Heart left ventricle (tissue), 16 donors: ENCODE measurements around the gene MNAT1. TPM values are rescaled to one million over a fixed set of nuclear protein-coding genes. Genes with fewer than 3 reads are reported as not detected.

Experiments
- ATAC-seq, 4 donors: fragments of 200-7000 bp; cut with Tn5 transposase; one replicate each; pipeline ENCODE4 v1.9.1; 2020 to 2022; ENCODE audit warnings: moderate library complexity in 4 of 4, mild to moderate bottlenecking in 3 of 4, moderate number of reproducible peaks in 1 of 4
- DNase-seq, 5 donors: peaks; one replicate each; pipeline ENCODE4 v3.0.0-alpha.2; 2020
- H3K27ac ChIP-seq, 12 donors: fragments of 200-600 bp; sonication (generic) in 4 of 12; one replicate each; pipeline versions ENCODE4 v1.5.0 to v1.8.0; 2016 to 2022; ENCODE audit warnings: mild to moderate bottlenecking in 2 of 12
- H3K27me3 ChIP-seq, 9 donors: fragments of 200-600 bp; sonication (generic) in 2 of 9; one replicate each; pipeline versions ENCODE4 v1.5.1 to v1.8.0; 2016 to 2022; ENCODE audit warnings: mild to moderate bottlenecking in 3 of 9
- H3K36me3 ChIP-seq, 9 donors: fragments of 200-600 bp; sonication (generic) in 2 of 9; one replicate each; pipeline versions ENCODE4 v1.5.0 to v1.8.0; 2018 to 2022; ENCODE audit warnings: mild to moderate bottlenecking in 2 of 9
- H3K4me1 ChIP-seq, 12 donors: fragments of 200-600 bp; sonication (generic) in 4 of 12; one replicate each; pipeline versions ENCODE4 v1.5.0 to v1.8.0; 2016 to 2022; ENCODE audit warnings: mild to moderate bottlenecking in 3 of 12
- H3K4me3 ChIP-seq, 12 donors: fragments of 200-600 bp; sonication (generic) in 4 of 12; one replicate each; pipeline versions ENCODE4 v1.5.0 to v1.8.0; 2017 to 2022; ENCODE audit warnings: mild to moderate bottlenecking in 9 of 12, moderate library complexity in 4 of 12
- H3K9me3 ChIP-seq, 12 donors: fragments of 200-600 bp; sonication (generic) in 4 of 12; one replicate each; pipeline versions ENCODE4 v1.5.0 to v1.8.0; 2016 to 2022; ENCODE audit warnings: mild to moderate bottlenecking in 1 of 12
- POLR2A ChIP-seq, 2 donors: fragments of 450-650 bp; IDR thresholded peaks; one replicate each; pipeline ENCODE4 v1.6.1; 2017; ENCODE audit warnings: antibody characterized with exemption in 2 of 2, mild to moderate bottlenecking in 2 of 2, moderate library complexity in 2 of 2
- WGBS, 4 donors: extraction: QIAGEN DNeasy Blood & Tissue Kit in 2 of 4; methylation state at CpG; one replicate each; pipeline versions ENCODE4 v1.1.5 to v1.1.7; 2013 to 2018; 5-methylcytosine and 5-hydroxymethylcytosine counted together
- intact Hi-C, 10 donors: fragments of 100-400 bp; cut with DNase I; formaldehyde crosslinking; loops; one replicate each; pipeline versions ENCODE4 v1.11.1 to v1.14.2; 2022
- polyA plus RNA-seq, 2 donors: library from polyadenylated mRNA; stranded (reverse); fragments of 200-250 nt; gene quantifications; one replicate each; pipeline ENCODE4 v1.2.3, GENCODE V29; 2013
- total RNA-seq, 9 donors: library from RNA; depleted of rRNA in 2 of 9; stranded (reverse); fragments of >200 nt in 2 of 9; fragmentation: NEBNext Ultra II Directional in 3 of 9; extraction: Animal tissue kit (Norgen Biotek cat#: 25700) in 3 of 9; gene quantifications; one replicate each; pipeline versions ENCODE4 v1.1.0 to v1.2.4, GENCODE V29; 2016 to 2023
- TF ChIP-seq, protein P1 (sequence below), 12 donors: fragments of 200-600 bp; sonication (generic) in 4 of 12; IDR thresholded peaks; one replicate each; pipeline versions ENCODE4 v1.5.0 to v1.8.0; 2018 to 2022; ENCODE audit warnings: antibody characterized with exemption in 12 of 12, mild to moderate bottlenecking in 5 of 12
- donor health status: ischemic (EF 13 %, LVEDD 7.1; RV severe dilation, severe dysfunction).
- donor health status: healthy with polysubstance abuse.
- donor health status: DM: no; HTN: yes; CAD: no.
- donor health status: DM: no; HTN: no; CAD: no.
- donor health status: ischemic (EF 25% LVEDD 6.9; RV normal size, moderate dysfunction).
- donor health status: ischemic (EF 25% LVEDD 5.7; RV mildly dilated, moderate dysfunction).
- donor health status: healthy.
- donor health status: DM: yes; HTN: yes; CAD: no.
- donor health status: ischemic (EF 35%, LVEDD 5.7; RV mildly dilated, moderate dysfunction).
- donor health status: nonischemic (EF 11% LVEDD 7.7; RV severe dilation, severe dysfunction).
- donor health status: DM: yes; HTN: yes; CAD: no.
- donor health status: PGD.
- donor health status: ischemic (EF 29% LVEDD 5.4; RV normal size, mild dysfunction).
- donor health status: nonischemic (EF 23%, LVEDD 6.1; RV moderate dilation, normal function).

MNAT1 gene
- total and polyA plus RNA-seq, 11 donors = 18.9 to 32.6 (median 27.0) TPM

DNA sequence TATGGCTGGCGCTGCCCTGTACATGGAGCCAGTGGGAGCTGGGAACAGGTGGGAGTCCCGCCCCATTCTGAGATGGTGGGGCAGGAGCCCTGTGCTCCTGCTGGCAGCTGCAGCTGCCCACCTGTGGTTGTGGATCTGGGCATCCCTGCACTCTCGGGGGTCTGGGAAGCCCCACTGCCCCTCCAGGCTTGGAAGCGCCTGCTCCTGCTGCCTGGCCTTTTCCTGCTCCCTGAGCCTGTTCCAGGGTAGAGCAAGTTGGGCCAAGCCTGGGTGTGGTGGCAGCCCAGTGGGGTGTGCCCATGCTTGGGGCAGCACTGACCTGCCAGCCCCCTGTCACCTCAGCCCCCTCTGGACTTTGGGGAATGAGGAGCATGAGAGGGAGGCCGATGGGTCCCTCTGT, 104.0 kb downstream of the MNAT1 start:
- no peaks in the 10 kb centered on the region for H3K27me3 ChIP-seq
- 94 to 100% (median 98%) methylated on average over 3 to 5 of the region's 5 CpGs for WGBS, 4 donors
- H3K4me1 ChIP-seq = no peaks in the 10 kb centered on the region
- no peak overlapping the region for H3K4me3 ChIP-seq
- ATAC-seq = no peak
- no peak for DNase-seq
- H3K9me3 ChIP-seq = peaks cover 0 to 12% (median 0%) of the 10 kb centered on the region in 12 donors
- peaks cover 0 to 25% (median 13%) of the 10 kb centered on the region in 9 donors for H3K36me3 ChIP-seq
- intact Hi-C loops = no loop called here
- H3K27ac ChIP-seq = no peak overlapping the region
- TF ChIP-seq POLR2A (IDR thresholded peaks at IDR 0.05) = no peak
- TF ChIP-seq, protein P1, sequence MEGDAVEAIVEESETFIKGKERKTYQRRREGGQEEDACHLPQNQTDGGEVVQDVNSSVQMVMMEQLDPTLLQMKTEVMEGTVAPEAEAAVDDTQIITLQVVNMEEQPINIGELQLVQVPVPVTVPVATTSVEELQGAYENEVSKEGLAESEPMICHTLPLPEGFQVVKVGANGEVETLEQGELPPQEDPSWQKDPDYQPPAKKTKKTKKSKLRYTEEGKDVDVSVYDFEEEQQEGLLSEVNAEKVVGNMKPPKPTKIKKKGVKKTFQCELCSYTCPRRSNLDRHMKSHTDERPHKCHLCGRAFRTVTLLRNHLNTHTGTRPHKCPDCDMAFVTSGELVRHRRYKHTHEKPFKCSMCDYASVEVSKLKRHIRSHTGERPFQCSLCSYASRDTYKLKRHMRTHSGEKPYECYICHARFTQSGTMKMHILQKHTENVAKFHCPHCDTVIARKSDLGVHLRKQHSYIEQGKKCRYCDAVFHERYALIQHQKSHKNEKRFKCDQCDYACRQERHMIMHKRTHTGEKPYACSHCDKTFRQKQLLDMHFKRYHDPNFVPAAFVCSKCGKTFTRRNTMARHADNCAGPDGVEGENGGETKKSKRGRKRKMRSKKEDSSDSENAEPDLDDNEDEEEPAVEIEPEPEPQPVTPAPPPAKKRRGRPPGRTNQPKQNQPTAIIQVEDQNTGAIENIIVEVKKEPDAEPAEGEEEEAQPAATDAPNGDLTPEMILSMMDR (IDR thresholded peaks at IDR 0.05) = no peak

DNA sequence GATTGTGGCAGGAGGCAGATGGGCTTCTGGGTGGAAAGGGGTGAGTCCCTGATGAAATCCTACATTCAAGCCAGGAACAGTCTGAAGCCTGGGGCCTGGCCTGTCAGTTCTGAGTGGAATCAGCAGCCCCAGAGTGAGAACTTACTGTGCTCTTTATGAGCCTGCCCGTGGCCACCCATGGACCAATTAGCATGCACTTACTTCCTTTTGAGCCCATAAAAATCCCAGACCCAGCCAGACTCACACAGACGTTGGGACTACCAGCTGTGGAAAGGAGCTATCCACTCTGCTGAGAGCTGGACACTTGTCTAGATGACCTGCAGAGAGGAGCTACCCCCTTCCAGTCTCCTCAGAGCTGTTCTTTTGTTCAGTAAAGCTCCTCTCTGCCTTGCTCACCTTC, 104.5 kb downstream of the MNAT1 start:
- TF ChIP-seq, protein P1 (IDR thresholded peaks at IDR 0.05) = no peak
- no peak for TF ChIP-seq POLR2A (IDR thresholded peaks at IDR 0.05)
- 79 to 90% (median 84%) methylated on average over 1 to 2 of the region's 2 CpGs for WGBS, 4 donors
- ATAC-seq = no peak
- intact Hi-C loops = no loop called here
- H3K27me3 ChIP-seq = no peaks in the 10 kb centered on the region
- peaks cover 0 to 25% (median 13%) of the 10 kb centered on the region in 9 donors for H3K36me3 ChIP-seq
- H3K9me3 ChIP-seq = peaks cover 0 to 12% (median 0%) of the 10 kb centered on the region in 12 donors
- no peak overlapping the region for H3K4me3 ChIP-seq
- no peaks in the 10 kb centered on the region for H3K4me1 ChIP-seq
- no peak for DNase-seq
- H3K27ac ChIP-seq = no peak overlapping the region

DNA sequence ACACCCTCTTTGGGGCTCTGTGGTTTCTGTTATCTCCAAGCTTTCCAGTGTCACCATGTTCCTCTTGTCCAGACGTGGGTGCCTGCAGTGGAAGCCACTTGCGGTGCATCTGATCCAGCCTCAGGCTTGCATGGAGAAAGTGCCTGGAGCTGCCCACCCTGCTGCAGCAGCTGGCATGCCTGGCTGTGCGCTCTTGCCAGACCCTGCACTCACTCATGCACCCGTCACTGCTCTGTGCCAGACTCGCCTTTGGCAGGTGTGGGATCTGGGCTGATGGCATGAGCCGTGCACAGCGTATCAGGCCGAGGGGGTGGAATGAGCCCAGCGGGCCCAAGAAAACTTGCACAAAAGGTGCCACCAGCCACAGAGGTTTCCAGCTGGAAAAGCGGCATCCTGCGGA, 105.1 kb downstream of the MNAT1 start:
- peak in 3 of 4 donors; percentile 56 to 72 (median 60) for ATAC-seq
- intact Hi-C loops = no loop called here
- no peak overlapping the region for H3K4me3 ChIP-seq
- H3K27ac ChIP-seq = no peak overlapping the region
- H3K27me3 ChIP-seq = no peaks in the 10 kb centered on the region
- 91 to 96% (median 92%) methylated on average over 10 to 11 of the region's 11 CpGs for WGBS, 4 donors
- peaks cover 0 to 25% (median 13%) of the 10 kb centered on the region in 9 donors for H3K36me3 ChIP-seq
- no peaks in the 10 kb centered on the region for H3K4me1 ChIP-seq
- TF ChIP-seq POLR2A (IDR thresholded peaks at IDR 0.05) = no peak
- TF ChIP-seq, protein P1 (IDR thresholded peaks at IDR 0.05) = no peak
- H3K9me3 ChIP-seq = peaks cover 0 to 12% (median 0%) of the 10 kb centered on the region in 12 donors
- DNase-seq = peak in 1 of 5 donors; percentile 29

DNA sequence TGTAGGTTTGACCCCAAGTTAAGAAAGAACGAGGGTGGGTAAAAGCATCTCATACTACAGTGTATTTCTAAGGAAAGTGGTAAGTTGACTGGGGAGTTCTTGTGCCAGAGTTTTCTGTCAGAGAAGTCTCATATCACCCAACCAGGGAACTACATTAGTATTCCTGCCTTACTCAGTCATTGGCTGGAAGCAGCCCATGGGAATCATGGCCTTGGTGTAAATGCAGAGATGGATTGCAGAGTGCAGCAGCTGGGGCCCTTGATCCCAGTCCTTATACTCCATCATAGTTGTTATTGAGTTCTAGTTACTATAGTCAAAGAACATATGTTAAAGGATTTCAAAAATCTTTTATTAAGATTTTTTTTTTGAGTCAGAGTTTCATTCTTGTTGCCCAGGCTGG, 105.8 kb downstream of the MNAT1 start:
- ATAC-seq (no peak), DNase-seq (no peak)
- TF ChIP-seq, protein P1 (IDR thresholded peaks at IDR 0.05) = no peak
- no peak for TF ChIP-seq POLR2A (IDR thresholded peaks at IDR 0.05)
- Histone ChIP-seq H3K27ac (no peak overlapping the region), H3K36me3 (peaks cover 0 to 25% (median 13%) of the 10 kb centered on the region in 9 donors), H3K4me3 (no peak overlapping the region), H3K9me3 (peaks cover 0 to 9% (median 0%) of the 10 kb centered on the region in 12 donors), H3K4me1 (peaks cover 0 to 1% (median 0%) of the 10 kb centered on the region in 12 donors), H3K27me3 (no peaks in the 10 kb centered on the region)
- intact Hi-C loops = no loop called here
- 90 to 95% (median 95%) methylated on average over 1 of the region's 1 CpG for WGBS, 4 donors
